Activated CD8-positive, alpha-beta T cell treated with anti-CD3 and anti-CD28 coated beads for 36 hours (primary cell): ENCODE data around the gene GDPD5. TPM values are rescaled to one million over a fixed set of nuclear protein-coding genes. Genes with fewer than 3 reads are reported as not detected.

Experiments
- ATAC-seq: fragments of 200-7000 bp; cut with Tn5 transposase; one replicate; pipeline ENCODE4 v1.10.0; 2021; ENCODE audit warnings: mild to moderate bottlenecking, moderate library complexity
- CTCF ChIA-PET: fragments of 350-600 bp; sonication (Branson Sonifier 250); formaldehyde crosslinking; loops from one replicate; lab custom pipeline; 2021; ENCODE audit warnings: antibody characterized with exemption; lab: Charles Lee
- POLR2A ChIA-PET: fragments of 350-600 bp; sonication (Branson Sonifier 250); formaldehyde crosslinking; loops from one replicate; lab custom pipeline; 2021; ENCODE audit warnings: antibody characterized with exemption; lab: Charles Lee
- DNase-seq: peaks from one replicate; pipeline ENCODE4 v3.0.0-alpha.2; 2020
- H3K27ac Mint-ChIP-seq: one replicate; pipeline ENCODE4 v1.8.0; 2021; ENCODE audit warnings: mild to moderate bottlenecking, mixed read lengths
- H3K27me3 Mint-ChIP-seq: one replicate; pipeline ENCODE4 v1.8.0; 2021; ENCODE audit warnings: mixed read lengths
- H3K36me3 Mint-ChIP-seq: one replicate; pipeline ENCODE4 v1.8.0; 2021; ENCODE audit warnings: low read depth, mixed read lengths
- H3K4me1 Mint-ChIP-seq: one replicate; pipeline ENCODE4 v1.8.0; 2021; ENCODE audit warnings: low read depth, mixed read lengths
- H3K4me3 Mint-ChIP-seq: one replicate; pipeline ENCODE4 v1.8.0; 2021; ENCODE audit warnings: mild to moderate bottlenecking, moderate library complexity, mixed read lengths
- H3K9me3 Mint-ChIP-seq: one replicate; pipeline ENCODE4 v1.8.0; 2021; ENCODE audit warnings: mixed read lengths
- intact Hi-C: fragments of 100-400 bp; cut with micrococcal nuclease; formaldehyde crosslinking; loops from one replicate; pipeline ENCODE4 v1.10.0; 2022
- total RNA-seq, 2 experiments: library from RNA; stranded (reverse); gene quantifications; one replicate each; pipeline ENCODE4 v1.2.3, GENCODE V29; 2021
- TF ChIP-seq, protein P1 (sequence below): fragments of 200-600 bp; IDR thresholded peaks from one replicate; pipeline ENCODE4 v1.8.0; 2022; ENCODE audit warnings: antibody characterized with exemption, mild to moderate bottlenecking

The GDPD5 gene
- total RNA-seq, 2 experiments from 2014 or later: 7.8 to 11.0 TPM

DNA sequence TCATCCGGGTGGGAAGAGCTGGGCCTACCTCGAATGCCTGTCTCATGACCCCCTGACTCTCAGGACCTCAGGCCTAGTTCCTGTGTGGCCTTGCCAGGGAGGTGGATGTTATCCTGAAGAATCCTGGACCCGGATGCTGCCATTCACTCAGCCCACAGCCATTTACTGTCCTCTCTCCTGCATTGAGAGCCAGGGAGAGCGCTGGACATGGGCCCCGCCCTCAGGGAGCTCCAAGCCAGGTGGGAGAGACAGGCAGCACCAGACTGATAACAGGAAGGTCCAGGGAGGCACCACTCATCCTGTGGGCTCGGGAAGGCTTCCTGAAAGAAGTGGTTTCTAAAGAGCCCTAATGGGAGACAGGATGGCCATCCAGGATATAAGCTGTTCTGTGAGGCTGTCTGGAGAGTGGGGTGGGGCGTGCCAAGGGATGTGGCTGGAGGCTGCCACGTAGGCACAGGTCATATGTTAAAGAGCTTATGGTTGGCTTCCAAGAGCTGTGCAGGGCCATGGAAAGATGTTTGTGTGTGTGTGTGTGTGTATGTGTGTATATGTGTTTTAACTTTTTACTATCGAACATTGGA is 44.9 kb upstream of the GDPD5 start:
- TF ChIP-seq, protein P1, sequence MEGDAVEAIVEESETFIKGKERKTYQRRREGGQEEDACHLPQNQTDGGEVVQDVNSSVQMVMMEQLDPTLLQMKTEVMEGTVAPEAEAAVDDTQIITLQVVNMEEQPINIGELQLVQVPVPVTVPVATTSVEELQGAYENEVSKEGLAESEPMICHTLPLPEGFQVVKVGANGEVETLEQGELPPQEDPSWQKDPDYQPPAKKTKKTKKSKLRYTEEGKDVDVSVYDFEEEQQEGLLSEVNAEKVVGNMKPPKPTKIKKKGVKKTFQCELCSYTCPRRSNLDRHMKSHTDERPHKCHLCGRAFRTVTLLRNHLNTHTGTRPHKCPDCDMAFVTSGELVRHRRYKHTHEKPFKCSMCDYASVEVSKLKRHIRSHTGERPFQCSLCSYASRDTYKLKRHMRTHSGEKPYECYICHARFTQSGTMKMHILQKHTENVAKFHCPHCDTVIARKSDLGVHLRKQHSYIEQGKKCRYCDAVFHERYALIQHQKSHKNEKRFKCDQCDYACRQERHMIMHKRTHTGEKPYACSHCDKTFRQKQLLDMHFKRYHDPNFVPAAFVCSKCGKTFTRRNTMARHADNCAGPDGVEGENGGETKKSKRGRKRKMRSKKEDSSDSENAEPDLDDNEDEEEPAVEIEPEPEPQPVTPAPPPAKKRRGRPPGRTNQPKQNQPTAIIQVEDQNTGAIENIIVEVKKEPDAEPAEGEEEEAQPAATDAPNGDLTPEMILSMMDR: no peak
- H3K4me3 Mint-ChIP-seq: no peak overlapping the region
- CTCF ChIA-PET: interaction anchor here (1.6 kb wide), 1 partner anchor 119 kb away, joined by 5 read pairs; no protein-coding TSS in a partner anchor
- no peaks in the 10 kb centered on the region for H3K9me3 Mint-ChIP-seq
- ATAC-seq (no peak), DNase-seq (no peak)
- H3K27me3 Mint-ChIP-seq: no peaks in the 10 kb centered on the region
- H3K27ac Mint-ChIP-seq: no peak overlapping the region
- peaks cover 6% of the 10 kb centered on the region for H3K4me1 Mint-ChIP-seq
- intact Hi-C loops: no loop called here
- peaks cover 11% of the 10 kb centered on the region for H3K36me3 Mint-ChIP-seq
- POLR2A ChIA-PET: interaction anchor here (7.4 kb wide), 1 partner anchor 10 kb away, joined by 34 read pairs; the partner anchor contains the start of gene SERPINH1

- peaks cover 19% of the 10 kb centered on the region for H3K4me1 Mint-ChIP-seq
- ChIA-PET POLR2A (interaction anchor here (1.9 to 7.4 kb wide), 2 partner anchors 8 to 14 kb away, joined by 4 to 34 read pairs; partner anchors contain the start of gene SERPINH1), CTCF (interaction anchor here (2.0 to 4.1 kb wide), 2 partner anchors 9 to 124 kb away, joined by 5 to 22 read pairs; no protein-coding TSS in a partner anchor)
Measured at GRCh38 chr11:75568616-75569219, 43.0 kb upstream of the GDPD5 start.

GRCh38 chr11:75567971-75568370 is 42.2 kb upstream of the GDPD5 start:
- no peak overlapping the region for H3K4me3 Mint-ChIP-seq

More at GRCh38 chr11:75568616-75569219, 43.0 kb upstream of the GDPD5 start:
- TF ChIP-seq, protein P1: no peak
- DNase-seq (no peak), ATAC-seq (no peak)
- H3K27me3 Mint-ChIP-seq: no peaks in the 10 kb centered on the region
- H3K9me3 Mint-ChIP-seq: no peaks in the 10 kb centered on the region
- H3K4me3 Mint-ChIP-seq: no peak overlapping the region
- intact Hi-C loops: no loop called here
- no peak overlapping the region for H3K27ac Mint-ChIP-seq
- H3K36me3 Mint-ChIP-seq: peaks cover 11% of the 10 kb centered on the region

DNA sequence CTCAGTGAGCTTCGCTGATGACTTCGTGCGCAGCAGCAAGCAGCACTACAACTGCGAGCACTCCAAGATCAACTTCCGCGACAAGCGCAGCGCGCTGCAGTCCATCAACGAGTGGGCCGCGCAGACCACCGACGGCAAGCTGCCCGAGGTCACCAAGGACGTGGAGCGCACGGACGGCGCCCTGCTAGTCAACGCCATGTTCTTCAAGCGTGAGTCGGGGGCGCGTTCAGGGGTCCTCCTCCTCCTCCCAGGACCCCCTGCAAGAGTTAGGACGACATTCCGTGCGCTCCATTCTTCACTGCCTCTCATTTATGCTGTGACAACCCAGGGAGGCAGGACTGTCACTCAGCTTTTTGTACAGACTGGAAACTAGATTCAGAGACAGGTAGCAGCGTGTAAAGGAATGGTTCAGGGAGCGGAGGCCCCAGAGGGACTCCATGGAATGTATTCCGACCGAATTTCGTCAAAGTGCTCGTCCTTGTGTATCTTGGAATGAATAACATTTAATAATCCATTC is 41.1 kb upstream of the GDPD5 start:
- no peaks in the 10 kb centered on the region for H3K9me3 Mint-ChIP-seq

More at GRCh38 chr11:75567971-75568370, 42.2 kb upstream of the GDPD5 start:
- ChIA-PET CTCF (interaction anchor here (2.0 to 4.1 kb wide), 2 partner anchors 9 to 123 kb away, joined by 5 to 22 read pairs; no protein-coding TSS in a partner anchor), POLR2A (interaction anchor here (0.8 to 1.9 kb wide), 2 partner anchors 9 to 14 kb away, joined by 3 to 4 read pairs; no protein-coding TSS in a partner anchor)
- DNase-seq (no peak), ATAC-seq (no peak)
- H3K27me3 Mint-ChIP-seq: no peaks in the 10 kb centered on the region
- H3K4me1 Mint-ChIP-seq: peaks cover 24% of the 10 kb centered on the region
- no peak overlapping the region for H3K27ac Mint-ChIP-seq
- no peaks in the 10 kb centered on the region for H3K9me3 Mint-ChIP-seq
- intact Hi-C loops: no loop called here
- TF ChIP-seq, protein P1: no peak
- peaks cover 11% of the 10 kb centered on the region for H3K36me3 Mint-ChIP-seq

More for the DNA sequence above, 41.1 kb upstream of the GDPD5 start:
- Mint-ChIP-seq H3K4me1 (peaks cover 24% of the 10 kb centered on the region), H3K36me3 (peaks cover 11% of the 10 kb centered on the region), H3K4me3 (no peak overlapping the region), H3K27me3 (no peaks in the 10 kb centered on the region), H3K27ac (no peak overlapping the region)
- ATAC-seq: no peak
- POLR2A ChIA-PET: interaction anchor here (1.4 kb wide), 1 partner anchor 17 kb away, joined by 4 read pairs; no protein-coding TSS in a partner anchor
- no peak for DNase-seq
- CTCF ChIA-PET: interaction anchor here (1.1 to 4.1 kb wide), 5 partner anchors 11 to 122 kb away, joined by 3 to 22 read pairs (median 4); no protein-coding TSS in a partner anchor
- intact Hi-C loops: no loop called here
- TF ChIP-seq, protein P1: no peak
